Left ventricle myocardium superior (tissue), 1 donor: ENCODE measurements around the gene RSPO1. TPM values are rescaled to one million over a fixed set of nuclear protein-coding genes. Genes with fewer than 3 reads are reported as not detected.
"Not testable (repeated sequence)": the region's sequence is repeated elsewhere in the genome, so short reads cannot be mapped to it uniquely, and the experiment has no call there.

Source experiments
- ATAC-seq: fragments of 200-7000 bp; cut with Tn5 transposase; one replicate; pipeline ENCODE4 v1.9.1; 2020; ENCODE audit warnings: mild to moderate bottlenecking, moderate library complexity
- DNase-seq: peaks from one replicate; pipeline ENCODE4 v3.0.0-alpha.2; 2020
- intact Hi-C: fragments of 100-400 bp; cut with micrococcal nuclease; formaldehyde crosslinking; loops from one replicate; pipeline ENCODE4 v1.11.0; 2022
- total RNA-seq: library from RNA; stranded (reverse); fragmentation: NEBNext Ultra II Directional; extraction: Animal tissue kit (Norgen Biotek cat#: 25700); gene quantifications from one replicate; pipeline ENCODE4 v1.2.1, GENCODE V29; 2021
- donor health status: DM: no; HTN: yes; CAD: no; lungs with severe emphysema.

Gene RSPO1
- total RNA-seq, 1 donor from 2014 or later: 0.47 TPM

DNA sequence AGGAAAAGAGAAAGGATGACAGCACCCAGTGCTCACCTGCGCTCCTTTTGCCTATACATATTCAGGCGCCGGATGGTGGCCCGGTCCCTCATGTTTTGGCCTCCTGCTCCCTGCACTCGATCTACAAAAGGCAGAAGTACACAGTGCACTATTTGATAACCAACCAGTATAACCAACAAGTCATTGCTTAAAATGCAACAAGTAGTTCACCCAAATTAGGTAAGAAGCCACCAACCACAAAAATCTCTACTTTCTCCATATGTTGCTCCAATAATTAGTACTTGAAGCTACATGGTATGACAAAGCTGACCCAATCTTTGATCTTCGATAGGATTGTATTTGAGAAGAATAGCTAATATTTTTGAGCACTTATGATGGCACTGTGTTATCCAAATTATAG lies 41.0 kb downstream of the RSPO1 start:
- intact Hi-C loops: no loop called here
- no peak for ATAC-seq
- DNase-seq: no peak

GRCh38 chr1:37588939-37589338 lies 45.8 kb downstream of the RSPO1 start:
- intact Hi-C loops: no loop called here
- ATAC-seq: no peak
- DNase-seq: no peak

DNA sequence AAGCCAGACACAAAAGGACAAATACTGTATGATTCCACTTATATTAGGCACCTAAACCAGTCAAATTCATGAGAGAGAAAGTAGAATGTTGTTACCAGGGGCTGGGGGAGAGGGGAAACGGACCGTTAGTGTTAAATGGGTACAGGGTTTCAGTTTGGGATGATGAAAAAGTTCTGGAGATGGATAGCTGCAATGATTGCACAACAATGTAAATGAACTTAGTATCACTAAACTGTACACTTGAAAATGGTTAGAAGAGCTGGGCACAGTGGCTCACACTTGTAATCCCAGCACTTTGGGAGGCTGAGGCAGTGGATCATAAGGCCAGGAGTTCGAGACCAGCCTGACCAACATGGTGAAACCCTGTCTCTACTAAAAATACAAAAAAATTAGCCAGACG lies 50.1 kb downstream of the RSPO1 start:
- DNase-seq, intact Hi-C loops, ATAC-seq: not testable (repeated sequence)

DNA sequence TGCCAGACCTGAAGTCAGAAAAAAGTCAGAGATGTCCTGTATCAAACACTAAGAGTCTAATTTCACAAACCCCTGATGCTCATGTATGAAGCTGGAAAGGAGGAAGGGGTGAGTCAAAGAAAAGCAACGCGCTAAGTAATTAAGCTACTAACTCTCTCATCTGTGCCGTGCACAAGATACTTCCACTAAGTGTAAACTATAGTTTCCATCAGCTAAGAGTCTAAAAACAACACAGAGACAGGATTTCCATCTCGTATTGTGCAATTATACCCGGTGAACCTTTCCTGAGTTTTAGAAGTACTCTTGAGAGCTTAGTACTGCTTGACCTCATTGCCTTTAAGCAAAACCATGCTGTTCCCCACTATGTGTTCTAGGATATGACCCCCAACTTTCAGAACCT lies 59.0 kb downstream of the RSPO1 start:
- no peak for ATAC-seq
- intact Hi-C loops: no loop called here
- DNase-seq: no peak

DNA sequence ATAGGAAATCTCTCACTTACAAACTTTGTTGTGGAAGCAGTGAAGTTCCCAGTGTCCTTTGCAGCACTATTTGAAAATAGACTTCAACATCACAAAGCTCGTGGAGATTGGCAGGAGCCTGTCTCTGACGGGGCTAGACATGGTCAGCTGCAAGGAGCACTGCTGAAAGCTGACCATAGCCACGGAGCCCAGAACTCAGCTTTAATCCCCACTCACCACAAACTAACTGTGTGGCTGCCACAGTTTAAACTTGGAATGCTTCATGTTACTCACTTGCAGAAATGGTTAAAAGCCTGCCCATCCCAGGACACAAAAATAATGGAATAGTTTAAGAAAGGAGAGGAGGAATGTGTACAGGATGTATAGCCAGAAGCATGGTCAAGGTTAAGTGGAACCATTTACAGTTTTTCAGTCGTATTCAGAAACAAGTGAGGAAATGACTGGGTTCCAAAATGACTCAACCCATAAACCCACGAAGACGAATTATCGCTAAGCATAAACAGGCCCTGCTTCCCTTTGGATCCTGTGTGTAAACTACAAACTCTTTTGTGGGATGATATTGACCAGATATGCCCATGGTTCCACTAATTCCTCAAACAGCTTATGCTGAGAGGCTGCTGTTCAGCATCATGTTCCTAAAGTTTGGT lies 59.7 kb downstream of the RSPO1 start:
- ATAC-seq (no peak), DNase-seq (no peak)
- intact Hi-C loops: no loop called here

DNA sequence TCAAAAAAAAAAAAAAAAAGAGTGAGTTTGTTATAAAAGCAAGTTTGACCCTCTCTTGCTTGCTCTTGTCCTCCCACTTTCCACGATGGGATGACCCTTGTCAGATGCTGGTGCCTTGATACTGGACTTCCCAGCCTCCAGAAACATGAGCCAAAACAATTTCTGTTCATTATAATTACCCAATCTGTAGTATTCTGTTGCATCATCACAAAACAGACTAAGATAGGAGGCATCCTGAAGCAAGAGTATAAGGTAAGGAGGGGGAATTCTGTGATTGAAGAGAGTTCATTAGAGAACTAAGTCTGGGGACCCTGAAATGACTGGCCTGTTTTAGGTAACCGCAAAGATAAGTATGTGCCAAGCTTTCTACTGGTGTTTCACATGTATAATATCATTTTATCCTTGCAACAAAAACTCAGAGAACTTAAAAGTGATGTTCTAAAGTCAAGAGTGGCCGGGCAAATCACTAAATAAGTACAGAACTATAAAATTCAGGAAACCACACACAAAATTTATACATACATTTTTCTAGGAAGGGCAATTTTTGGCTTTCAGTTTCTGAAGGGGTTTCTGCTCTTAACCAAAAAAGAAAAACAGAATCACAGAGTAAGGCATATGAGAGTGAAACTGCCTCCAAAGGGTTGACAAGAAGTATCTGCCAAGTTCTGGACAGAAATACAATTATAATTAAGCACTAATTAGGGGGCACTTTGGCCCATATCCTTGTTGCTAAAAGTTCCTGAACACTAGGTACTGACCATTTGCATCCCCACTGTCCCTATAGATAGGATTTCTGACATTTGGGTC lies 64.0 kb downstream of the RSPO1 start:
- ATAC-seq: no peak
- no peak for DNase-seq
- intact Hi-C loops: no loop called here

DNA sequence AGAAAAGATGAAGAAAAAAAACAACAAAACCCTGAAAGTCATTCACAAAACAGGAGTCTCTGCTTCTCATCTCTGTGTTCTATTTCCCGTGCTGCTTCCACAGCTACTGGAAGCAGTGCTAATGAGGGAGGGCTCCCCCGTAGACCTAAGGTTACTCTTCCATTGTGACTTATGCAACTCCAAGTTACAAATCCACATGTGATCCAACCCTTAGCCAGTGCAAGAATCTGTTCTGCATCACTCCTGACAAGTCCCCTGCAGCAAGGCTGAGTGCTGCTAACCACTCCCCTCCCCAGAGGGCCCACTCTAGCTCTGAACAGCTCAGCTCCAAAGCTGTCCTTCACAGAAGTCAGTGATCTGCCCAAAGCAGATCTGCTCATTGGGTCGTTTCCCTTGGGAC lies 67.7 kb downstream of the RSPO1 start:
- ATAC-seq: no peak
- DNase-seq: no peak

GRCh38 chr1:37564892-37565291 lies 69.8 kb downstream of the RSPO1 start:
- ATAC-seq: no peak
- intact Hi-C loops: no loop called here
- DNase-seq: no peak

More for the DNA sequence above, 67.7 kb downstream of the RSPO1 start:
- intact Hi-C loops: no loop called here

DNA sequence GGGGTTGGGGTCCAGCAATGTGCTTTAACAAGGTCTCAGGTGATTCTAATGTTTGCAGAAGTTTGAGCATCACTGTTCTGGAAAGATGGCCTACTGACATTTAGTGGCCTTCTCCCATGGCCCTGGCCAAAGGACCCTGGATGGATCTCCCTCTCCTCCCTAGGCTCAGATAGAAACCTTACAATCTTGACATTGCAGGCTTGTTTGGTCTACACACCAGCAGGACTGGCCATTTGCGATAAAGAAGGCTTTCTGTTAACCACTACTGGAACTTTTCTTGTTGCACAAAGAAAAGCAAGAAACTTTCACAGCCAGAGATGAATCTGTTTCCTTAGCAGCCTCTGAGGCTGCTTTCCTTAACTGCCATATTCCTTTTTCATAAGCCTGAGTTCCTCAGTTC lies 71.7 kb downstream of the RSPO1 start:
- intact Hi-C loops: no loop called here
- DNase-seq (no peak), ATAC-seq (no peak)

Other genes starting within 250 kb of the RSPO1 start
- 4.3 TPM for gene ZC3H12A, start 160.3 kb downstream of the RSPO1 start, total RNA-seq
- gene MEAF6, start 120.1 kb downstream of the RSPO1 start, total RNA-seq: 35.7 TPM
- gene SNIP1, start 80.6 kb downstream of the RSPO1 start, total RNA-seq: 9.7 TPM
- gene DNALI1, start 78.0 kb downstream of the RSPO1 start, total RNA-seq: 2.3 TPM
- 22.1 TPM for gene GNL2, start 39.0 kb downstream of the RSPO1 start, total RNA-seq
- gene CDCA8, start 57.6 kb upstream of the RSPO1 start, total RNA-seq: 0.32 TPM
- 0.10 TPM for gene EPHA10, start 130.2 kb upstream of the RSPO1 start, total RNA-seq
- 1.8 TPM for gene MANEAL, start 159.0 kb upstream of the RSPO1 start, total RNA-seq
- 45.6 TPM for gene C1orf122, start 172.9 kb upstream of the RSPO1 start, total RNA-seq
- 4.0 TPM for gene YRDC, start 173.3 kb upstream of the RSPO1 start, total RNA-seq
- gene MTF1, start 224.7 kb upstream of the RSPO1 start, total RNA-seq: 12.8 TPM